ENCODE measurements around the gene HEPACAM.

DNA sequence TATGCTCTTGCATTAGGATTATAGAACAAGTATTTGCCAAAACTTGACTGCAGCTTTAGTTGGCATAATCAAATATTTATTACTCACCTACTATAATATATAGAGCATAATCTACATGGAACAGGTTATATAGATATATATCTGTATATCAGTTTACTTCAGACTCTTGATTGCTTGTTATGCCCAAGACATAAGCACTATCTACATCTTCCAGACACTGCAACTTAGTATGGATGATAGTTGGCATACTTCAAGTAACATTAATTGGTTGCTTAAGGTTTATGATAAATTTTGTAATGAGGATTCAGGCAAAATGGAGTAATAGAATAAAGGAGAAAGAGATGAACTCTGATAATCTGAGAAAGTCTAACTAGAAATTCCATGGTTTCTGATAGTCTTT is 19.2 kb upstream of the HEPACAM start:
- TF ChIP-seq, protein P1, sequence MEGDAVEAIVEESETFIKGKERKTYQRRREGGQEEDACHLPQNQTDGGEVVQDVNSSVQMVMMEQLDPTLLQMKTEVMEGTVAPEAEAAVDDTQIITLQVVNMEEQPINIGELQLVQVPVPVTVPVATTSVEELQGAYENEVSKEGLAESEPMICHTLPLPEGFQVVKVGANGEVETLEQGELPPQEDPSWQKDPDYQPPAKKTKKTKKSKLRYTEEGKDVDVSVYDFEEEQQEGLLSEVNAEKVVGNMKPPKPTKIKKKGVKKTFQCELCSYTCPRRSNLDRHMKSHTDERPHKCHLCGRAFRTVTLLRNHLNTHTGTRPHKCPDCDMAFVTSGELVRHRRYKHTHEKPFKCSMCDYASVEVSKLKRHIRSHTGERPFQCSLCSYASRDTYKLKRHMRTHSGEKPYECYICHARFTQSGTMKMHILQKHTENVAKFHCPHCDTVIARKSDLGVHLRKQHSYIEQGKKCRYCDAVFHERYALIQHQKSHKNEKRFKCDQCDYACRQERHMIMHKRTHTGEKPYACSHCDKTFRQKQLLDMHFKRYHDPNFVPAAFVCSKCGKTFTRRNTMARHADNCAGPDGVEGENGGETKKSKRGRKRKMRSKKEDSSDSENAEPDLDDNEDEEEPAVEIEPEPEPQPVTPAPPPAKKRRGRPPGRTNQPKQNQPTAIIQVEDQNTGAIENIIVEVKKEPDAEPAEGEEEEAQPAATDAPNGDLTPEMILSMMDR (IDR thresholded peaks at IDR 0.05; ENCODE audit: insufficient read depth, low read length, poor library complexity, severe bottlenecking) = no peak
- TF ChIP-seq EZH2phosphoT487 (conservative IDR thresholded peaks at IDR 0.05; ENCODE audit: low read length) = no peak

All from SU-DHL-6 (cell line).